OCI-LY3 (cell line): Measurements from ENCODE around the gene AP5B1.

Experiments used
- H2AFZ ChIP-seq: fragments of 200-600, 300-600 bp; shearing (Covaris generic); 2 replicates; pipeline ENCODE4 v1.6.0; 2014; ENCODE audit warnings: antibody characterized with exemption, low read depth, low read length
- H3K27ac ChIP-seq: fragments of 200-600, 300-600 bp; sonication (generic); 2 replicates; pipeline ENCODE4 v1.5.1; 2014; ENCODE audit warnings: mild to moderate bottlenecking, low read length, moderate library complexity, mixed read lengths
- H3K27me3 ChIP-seq: fragments of 200-600, 300-600 bp; sonication (generic); 2 replicates; pipeline ENCODE4 v1.6.1; 2014; ENCODE audit warnings: low read depth, low read length, mixed read lengths
- H3K36me3 ChIP-seq: fragments of 200-600, 300-600 bp; sonication (generic); replicated peaks from 2 replicates; pipeline ENCODE3; 2014; ENCODE audit warnings: low read depth, low read length, mixed read lengths
- H3K4me1 ChIP-seq: fragments of 300-600, 200-600 bp; sonication (generic); 2 replicates; pipeline ENCODE4 v1.6.1; 2014; ENCODE audit warnings: low read length, mixed read lengths
- H3K4me2 ChIP-seq: fragments of 200-600, 300-600 bp; sonication (generic); 2 replicates; pipeline ENCODE4 v1.6.1; 2014; ENCODE audit warnings: low read length, mixed read lengths
- H3K4me3 ChIP-seq: fragments of 300-600, 200-600 bp; sonication (generic); 2 replicates; pipeline ENCODE4 v1.5.1; 2014; ENCODE audit warnings: antibody characterized with exemption, mild to moderate bottlenecking, low read length, moderate library complexity
- H3K79me2 ChIP-seq: fragments of 300-600, 200-600 bp; shearing (Covaris generic); 2 replicates; pipeline ENCODE4 v1.6.1; 2014; ENCODE audit warnings: mild to moderate bottlenecking, low read length, mixed read lengths
- H3K9ac ChIP-seq: fragments of 300-600, 200-600 bp; shearing (Covaris generic); 2 replicates; pipeline ENCODE4 v1.6.0; 2014; ENCODE audit warnings: mild to moderate bottlenecking, low read length, moderate library complexity
- H3K9me3 ChIP-seq: fragments of 200-600, 300-600 bp; shearing (Covaris generic); 2 replicates; pipeline ENCODE4 v1.6.1; 2014; ENCODE audit warnings: low read length, mixed read lengths; ENCODE audit not compliant: insufficient read depth
- H4K20me1 ChIP-seq: fragments of 200-600, 300-600 bp; sonication (generic); 2 replicates; pipeline ENCODE4 v1.6.1; 2016; ENCODE audit warnings: low read length, mixed read lengths; ENCODE audit not compliant: insufficient read depth
- CTCF ChIP-seq: fragments of 200-600, 300-600 bp; sonication (generic); IDR thresholded peaks from 2 replicates; pipeline ENCODE4 v1.5.1; 2014; ENCODE audit warnings: antibody characterized with exemption, low read length, low read depth
- EZH2phosphoT487 ChIP-seq: fragments of 200-600 bp; shearing (Covaris generic); IDR thresholded peaks from 2 replicates; pipeline ENCODE4 v1.6.1; 2018; ENCODE audit warnings: antibody characterized with exemption, mixed run types, low read depth

AP5B1 gene

GRCh38 chr11:65822776-65823528 is 42.2 kb upstream of the AP5B1 start:
- no peaks in the 10 kb centered on the region for H3K79me2 ChIP-seq
- peaks cover 12% of the 10 kb centered on the region for H3K4me1 ChIP-seq
- no peaks in the 10 kb centered on the region for H3K9me3 ChIP-seq
- no peak overlapping the region for H3K9ac ChIP-seq
- TF ChIP-seq EZH2phosphoT487, result no peak
- TF ChIP-seq CTCF, result no peak
- H2AFZ ChIP-seq, result no peak overlapping the region
- no peak overlapping the region for H3K27ac ChIP-seq
- H3K36me3 ChIP-seq, result no peaks in the 10 kb centered on the region
- no peak overlapping the region for H3K4me3 ChIP-seq
- no peaks in the 10 kb centered on the region for H4K20me1 ChIP-seq
- H3K27me3 ChIP-seq, result no peaks in the 10 kb centered on the region
- H3K4me2 ChIP-seq, result no peak overlapping the region

GRCh38 chr11:65821107-65821506 is 40.3 kb upstream of the AP5B1 start:
- H3K36me3 ChIP-seq, result no peaks in the 10 kb centered on the region
- H3K79me2 ChIP-seq, result no peaks in the 10 kb centered on the region
- H3K4me3 ChIP-seq, result no peak overlapping the region
- H2AFZ ChIP-seq, result peak overlapping the region; percentile 93
- no peaks in the 10 kb centered on the region for H3K9me3 ChIP-seq
- H3K27me3 ChIP-seq, result no peaks in the 10 kb centered on the region
- no peak overlapping the region for H3K27ac ChIP-seq
- peak overlapping the region; percentile 25; the same call in 1 of the 2 replicates for H3K4me2 ChIP-seq
- peaks cover 17% of the 10 kb centered on the region for H3K4me1 ChIP-seq
- no peak for TF ChIP-seq CTCF
- TF ChIP-seq EZH2phosphoT487, result no peak
- no peaks in the 10 kb centered on the region for H4K20me1 ChIP-seq
- no peak overlapping the region for H3K9ac ChIP-seq

GRCh38 chr11:65817835-65818680 is 37.3 kb upstream of the AP5B1 start:
- Histone ChIP-seq H3K27ac (peak overlapping the region; percentile 25), H3K36me3 (no peaks in the 10 kb centered on the region), H3K9ac (peak overlapping the region; percentile 63)

More at GRCh38 chr11:65817835-65818680, 37.3 kb upstream of the AP5B1 start:
- TF ChIP-seq CTCF (peak; percentile 97), EZH2phosphoT487 (no peak)
- H3K4me1 ChIP-seq, result peaks cover 17% of the 10 kb centered on the region
- H3K79me2 ChIP-seq, result no peaks in the 10 kb centered on the region
- peak overlapping the region; percentile 81 for H3K4me2 ChIP-seq
- H2AFZ ChIP-seq, result peak overlapping the region; percentile 95
- H3K27me3 ChIP-seq, result no peaks in the 10 kb centered on the region
- no peaks in the 10 kb centered on the region for H3K9me3 ChIP-seq
- no peaks in the 10 kb centered on the region for H4K20me1 ChIP-seq
- peak overlapping the region; percentile 77 for H3K4me3 ChIP-seq
